MM.1S (cell line): ENCODE measurements around the gene PRODH.

Experiments
- CTCF ChIP-seq: fragments of 300-600 bp; sonication (generic); IDR thresholded peaks from 2 replicates; pipeline ENCODE4 v1.5.1; 2016; ENCODE audit warnings: antibody characterized with exemption, low read length, mixed read lengths
- EZH2 ChIP-seq: fragments of 300-600 bp; sonication (generic); optimal IDR thresholded peaks from 2 replicates; pipeline ENCODE3; 2017; ENCODE audit warnings: low read depth, mild to moderate bottlenecking, antibody characterized with exemption, low read length, mixed read lengths
- EZH2phosphoT487 ChIP-seq: fragments of 300-600 bp; sonication (generic); IDR thresholded peaks from 2 replicates; pipeline ENCODE4 v1.6.1; 2018; ENCODE audit warnings: antibody characterized with exemption, low read length

GRCh38 chr22:18935889-18936529 is at the start of gene PRODH:
- TF ChIP-seq CTCF (no peak), EZH2phosphoT487 (no peak), EZH2 (no peak)
